ENCODE results near the gene CCDC27.

CCDC27 gene

DNA sequence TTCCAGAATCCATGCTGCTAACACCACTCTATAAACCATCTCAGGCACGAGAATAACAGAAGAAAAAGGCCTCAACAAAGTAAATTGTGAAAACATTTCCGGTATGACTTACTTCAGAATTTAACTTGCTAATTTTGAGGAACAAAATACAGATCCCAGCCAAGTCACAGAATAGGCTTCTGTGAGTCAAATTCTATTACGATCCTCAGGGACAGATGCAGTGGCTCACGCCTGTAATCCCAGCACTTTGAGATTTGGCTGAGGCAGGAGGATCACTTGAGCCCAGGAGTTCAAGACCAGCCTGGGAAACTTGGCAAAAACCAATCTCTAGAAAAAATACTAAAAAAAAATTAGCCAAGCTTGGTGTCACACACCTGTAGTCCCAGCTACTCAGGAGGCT, 8.8 kb upstream of the CCDC27 start:
- ChIA-PET CTCF (interaction anchor here (1.1 kb wide), 1 partner anchor 36 kb away, joined by 3 read pairs; no protein-coding TSS in a partner anchor), POLR2A (no interaction called here)
- no peak for DNase-seq (ENCODE audit: low read depth, low spot score)
- TF ChIP-seq, protein P1, sequence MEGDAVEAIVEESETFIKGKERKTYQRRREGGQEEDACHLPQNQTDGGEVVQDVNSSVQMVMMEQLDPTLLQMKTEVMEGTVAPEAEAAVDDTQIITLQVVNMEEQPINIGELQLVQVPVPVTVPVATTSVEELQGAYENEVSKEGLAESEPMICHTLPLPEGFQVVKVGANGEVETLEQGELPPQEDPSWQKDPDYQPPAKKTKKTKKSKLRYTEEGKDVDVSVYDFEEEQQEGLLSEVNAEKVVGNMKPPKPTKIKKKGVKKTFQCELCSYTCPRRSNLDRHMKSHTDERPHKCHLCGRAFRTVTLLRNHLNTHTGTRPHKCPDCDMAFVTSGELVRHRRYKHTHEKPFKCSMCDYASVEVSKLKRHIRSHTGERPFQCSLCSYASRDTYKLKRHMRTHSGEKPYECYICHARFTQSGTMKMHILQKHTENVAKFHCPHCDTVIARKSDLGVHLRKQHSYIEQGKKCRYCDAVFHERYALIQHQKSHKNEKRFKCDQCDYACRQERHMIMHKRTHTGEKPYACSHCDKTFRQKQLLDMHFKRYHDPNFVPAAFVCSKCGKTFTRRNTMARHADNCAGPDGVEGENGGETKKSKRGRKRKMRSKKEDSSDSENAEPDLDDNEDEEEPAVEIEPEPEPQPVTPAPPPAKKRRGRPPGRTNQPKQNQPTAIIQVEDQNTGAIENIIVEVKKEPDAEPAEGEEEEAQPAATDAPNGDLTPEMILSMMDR (IDR thresholded peaks at IDR 0.05; ENCODE audit: insufficient read depth, low read length, missing control alignments), result no peak
- no peak overlapping the region for H3K4me3 ChIP-seq (ENCODE audit: low read depth, low read length)

DNA sequence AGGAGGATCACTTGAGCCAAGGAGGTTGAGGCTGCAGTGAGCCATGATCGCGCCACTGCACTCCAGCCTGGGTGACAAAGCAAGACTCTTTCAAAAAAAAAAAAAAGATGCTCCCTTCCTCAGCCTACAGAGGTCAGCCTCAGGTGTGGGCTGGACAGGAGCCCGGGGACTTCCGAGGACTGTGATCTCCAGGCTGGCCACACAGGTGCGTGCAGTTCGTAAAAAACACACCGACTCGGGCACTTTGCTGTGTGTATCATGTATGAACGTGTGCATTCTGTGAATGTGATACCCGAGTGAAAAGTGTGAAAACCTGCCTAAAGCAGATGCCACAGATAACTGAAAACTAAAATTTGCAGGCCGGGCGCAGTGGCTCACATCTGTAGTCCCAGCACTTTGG, 8.4 kb upstream of the CCDC27 start:
- no peak for DNase-seq (ENCODE audit: low read depth, low spot score)
- POLR2A ChIA-PET, result no interaction called here
- TF ChIP-seq, protein P1 (IDR thresholded peaks at IDR 0.05; ENCODE audit: insufficient read depth, low read length, missing control alignments), result no peak
- H3K4me3 ChIP-seq (ENCODE audit: low read depth, low read length), result no peak overlapping the region
- CTCF ChIA-PET, result no interaction called here

DNA sequence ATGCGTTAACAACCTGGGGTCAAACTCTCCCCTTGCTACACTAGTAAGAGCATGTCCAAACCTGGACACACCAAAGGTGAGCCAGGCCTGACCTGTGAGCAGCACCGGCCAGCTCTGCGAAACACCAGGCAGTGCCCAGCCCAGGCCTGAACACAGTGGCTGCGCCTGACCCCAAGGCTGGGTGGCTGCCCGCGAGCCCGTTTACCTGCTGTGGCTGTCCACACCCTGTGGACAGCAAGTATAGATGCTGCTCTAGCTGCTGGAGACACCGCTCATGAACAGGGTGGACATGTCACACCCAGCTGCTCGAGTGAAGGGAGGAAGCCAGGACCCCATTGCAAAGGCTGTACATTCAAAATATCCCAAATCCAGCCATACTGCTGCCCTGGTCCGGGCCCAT, 7.6 kb upstream of the CCDC27 start:
- no peak for DNase-seq (ENCODE audit: low read depth, low spot score)
- CTCF ChIA-PET, result interaction anchor here (1.7 kb wide), 1 partner anchor 20 kb away, joined by 3 read pairs; no protein-coding TSS in a partner anchor
- no peak overlapping the region for H3K4me3 ChIP-seq (ENCODE audit: low read depth, low read length)
- POLR2A ChIA-PET, result no interaction called here
- TF ChIP-seq, protein P1 (IDR thresholded peaks at IDR 0.05; ENCODE audit: insufficient read depth, low read length, missing control alignments), result no peak

DNA sequence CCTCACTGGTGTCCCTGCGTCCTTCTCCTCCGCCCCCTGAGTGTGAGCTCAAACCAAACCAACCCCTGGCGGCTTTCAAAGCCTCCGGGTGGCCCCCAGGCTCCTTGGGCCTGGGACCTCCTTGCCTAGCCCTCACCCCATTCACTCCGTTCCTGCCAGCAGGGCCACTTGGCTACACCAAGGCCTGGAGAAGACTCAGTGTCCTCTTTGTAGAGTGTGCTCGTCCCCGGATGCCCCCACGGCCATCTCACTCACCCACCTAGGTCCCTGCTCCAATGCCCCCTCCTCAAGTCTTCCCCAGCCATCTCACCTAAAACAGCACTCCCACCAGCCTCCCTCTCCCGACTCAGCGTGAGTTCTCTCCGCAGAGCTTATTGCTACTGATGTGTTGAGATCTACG, 7.2 kb upstream of the CCDC27 start:
- H3K4me3 ChIP-seq (ENCODE audit: low read depth, low read length), result no peak overlapping the region
- TF ChIP-seq, protein P1 (IDR thresholded peaks at IDR 0.05; ENCODE audit: insufficient read depth, low read length, missing control alignments), result no peak
- ChIA-PET POLR2A (no interaction called here), CTCF (interaction anchor here (1.7 kb wide), 1 partner anchor 21 kb away, joined by 3 read pairs; no protein-coding TSS in a partner anchor)
- no peak for DNase-seq (ENCODE audit: low read depth, low spot score)

DNA sequence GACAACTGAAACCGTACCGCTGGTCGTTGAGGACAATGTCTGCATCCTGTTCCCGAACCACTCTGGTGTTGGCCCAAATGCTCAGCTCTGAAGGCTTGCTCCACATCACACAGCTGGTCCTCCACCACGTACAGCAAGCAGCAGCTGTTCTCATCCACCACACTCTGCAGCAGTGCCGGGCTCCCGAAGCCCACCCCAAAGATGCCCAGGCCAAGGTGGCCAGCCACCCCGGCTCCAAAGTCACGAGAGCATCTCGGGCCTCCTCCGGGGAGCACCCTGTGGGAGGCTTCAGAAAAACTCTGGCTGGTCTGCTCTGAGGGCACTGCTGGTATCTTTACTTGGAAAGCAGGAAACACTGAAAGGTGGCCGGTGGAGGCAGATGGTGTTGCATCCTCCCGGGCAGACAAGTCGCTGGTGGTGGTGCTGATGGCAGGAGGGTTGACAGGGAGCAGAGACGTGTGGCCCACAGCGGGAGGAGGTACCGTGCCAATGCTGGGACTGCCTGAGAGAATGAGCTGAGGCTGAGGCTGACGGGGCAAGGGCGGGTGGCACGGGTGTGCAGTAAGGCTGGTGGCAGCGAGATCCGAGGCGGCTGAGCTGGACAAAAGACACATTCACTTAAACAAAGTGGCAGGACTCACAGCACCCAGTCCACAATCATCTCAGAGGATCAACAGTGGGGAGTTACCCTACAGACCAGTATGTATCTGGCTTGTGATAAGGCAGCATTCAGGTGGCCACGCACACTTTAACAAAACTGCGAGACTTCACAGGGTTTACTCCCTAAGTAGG, 6.5 kb upstream of the CCDC27 start:
- POLR2A ChIA-PET, result interaction anchor here (0.6 kb wide), 1 partner anchor 86 kb away, joined by 3 read pairs; no protein-coding TSS in a partner anchor
- DNase-seq (ENCODE audit: low read depth, low spot score), result no peak
- CTCF ChIA-PET, result interaction anchor here (1.7 kb wide), 1 partner anchor 21 kb away, joined by 3 read pairs; no protein-coding TSS in a partner anchor
- TF ChIP-seq, protein P1 (IDR thresholded peaks at IDR 0.05; ENCODE audit: insufficient read depth, low read length, missing control alignments), result no peak
- H3K4me3 ChIP-seq (ENCODE audit: low read depth, low read length), result no peak overlapping the region

DNA sequence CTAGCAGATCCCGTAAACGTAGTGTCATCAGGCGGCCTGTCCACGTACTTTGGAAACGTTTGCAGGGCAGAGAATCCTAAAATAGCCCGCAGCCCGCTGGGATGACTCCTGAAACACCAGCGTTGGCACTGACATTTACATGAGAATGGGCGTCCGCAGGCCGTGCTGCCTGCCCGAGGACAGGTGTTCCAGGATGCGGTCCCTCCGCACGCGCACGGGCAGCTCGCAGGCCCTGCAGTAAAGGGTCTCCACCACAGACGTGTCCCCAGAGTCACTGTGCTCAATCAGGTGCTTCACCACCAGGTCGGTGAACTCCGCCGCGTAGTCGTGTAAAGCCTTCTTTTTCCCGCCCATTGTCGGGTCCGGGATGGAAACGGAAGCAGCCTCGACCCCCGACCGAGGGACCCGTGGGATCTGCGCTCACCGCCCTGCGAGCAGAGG, 5.8 kb upstream of the CCDC27 start:
- DNase-seq (ENCODE audit: low read depth, low spot score), result no peak
- ChIA-PET CTCF (no interaction called here), POLR2A (interaction anchor here (0.6 kb wide), 1 partner anchor 86 kb away, joined by 3 read pairs; no protein-coding TSS in a partner anchor)
- TF ChIP-seq, protein P1 (IDR thresholded peaks at IDR 0.05; ENCODE audit: insufficient read depth, low read length, missing control alignments), result no peak
- peak overlapping the region; percentile 58 for H3K4me3 ChIP-seq (ENCODE audit: low read depth, low read length)

Data from AG04449 (cell line).